D721Med (cell line): ENCODE measurements around the gene BOLL.

Experiments
- DNase-seq: peaks from one replicate; pipeline ENCODE4 v3.0.0; 2011; ENCODE audit warnings: low spot score; ENCODE audit not compliant: insufficient read length
- FAIRE-seq: peaks from 2 replicates; lab custom pipeline; 2011; peaks lifted over from hg19 to GRCh38; lab: Jason Lieb, UNC
- TF ChIP-seq, protein P1 (sequence below): IDR thresholded peaks from 2 replicates; pipeline ENCODE4 v1.5.1; 2012; ENCODE audit warnings: mild to moderate bottlenecking, control low read depth; ENCODE audit not compliant: insufficient read depth; ENCODE audit errors: missing control alignments

BOLL gene

DNA sequence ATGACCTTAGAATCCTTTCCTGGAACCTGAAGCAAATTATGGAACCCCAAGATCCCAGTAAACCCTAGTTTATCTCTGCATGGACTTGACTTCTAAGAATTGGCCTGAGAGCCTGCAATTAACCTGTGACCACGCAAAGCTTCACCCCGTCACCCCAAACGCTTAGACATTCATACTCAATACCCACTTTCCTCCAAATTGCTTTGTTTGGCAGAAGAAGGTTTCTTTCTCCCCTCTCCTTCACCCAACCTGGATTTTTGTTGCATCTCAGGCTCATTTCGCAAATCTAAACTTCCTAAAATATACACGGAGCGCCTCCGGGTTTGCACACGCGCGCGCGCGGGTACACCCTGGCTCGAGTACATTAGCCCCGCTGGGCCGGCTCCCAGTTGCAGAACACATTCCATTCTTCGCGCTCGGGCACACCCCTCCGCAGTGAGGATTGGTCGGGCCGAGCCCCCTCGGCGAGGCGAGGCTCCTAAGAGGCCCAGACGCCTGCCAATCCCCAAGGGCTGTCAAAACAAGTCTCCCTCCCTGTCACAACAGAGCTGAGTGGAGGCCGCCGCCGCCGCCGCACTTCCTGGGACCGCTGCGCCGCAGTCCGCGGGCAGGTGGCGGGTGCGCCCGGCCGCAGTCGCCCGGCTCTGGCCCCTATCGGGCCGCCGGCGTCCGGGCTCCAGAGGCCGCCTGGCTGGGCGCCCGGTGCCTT, 19.1 kb upstream of the BOLL start, which contains the start of gene PLCL1:
Gene PLCL1 (plus strand): TSS at position 545 of the 709 bp plus-strand sequence.
- peak; percentile 33 for DNase-seq
- no peak for FAIRE-seq
- TF ChIP-seq, protein P1, sequence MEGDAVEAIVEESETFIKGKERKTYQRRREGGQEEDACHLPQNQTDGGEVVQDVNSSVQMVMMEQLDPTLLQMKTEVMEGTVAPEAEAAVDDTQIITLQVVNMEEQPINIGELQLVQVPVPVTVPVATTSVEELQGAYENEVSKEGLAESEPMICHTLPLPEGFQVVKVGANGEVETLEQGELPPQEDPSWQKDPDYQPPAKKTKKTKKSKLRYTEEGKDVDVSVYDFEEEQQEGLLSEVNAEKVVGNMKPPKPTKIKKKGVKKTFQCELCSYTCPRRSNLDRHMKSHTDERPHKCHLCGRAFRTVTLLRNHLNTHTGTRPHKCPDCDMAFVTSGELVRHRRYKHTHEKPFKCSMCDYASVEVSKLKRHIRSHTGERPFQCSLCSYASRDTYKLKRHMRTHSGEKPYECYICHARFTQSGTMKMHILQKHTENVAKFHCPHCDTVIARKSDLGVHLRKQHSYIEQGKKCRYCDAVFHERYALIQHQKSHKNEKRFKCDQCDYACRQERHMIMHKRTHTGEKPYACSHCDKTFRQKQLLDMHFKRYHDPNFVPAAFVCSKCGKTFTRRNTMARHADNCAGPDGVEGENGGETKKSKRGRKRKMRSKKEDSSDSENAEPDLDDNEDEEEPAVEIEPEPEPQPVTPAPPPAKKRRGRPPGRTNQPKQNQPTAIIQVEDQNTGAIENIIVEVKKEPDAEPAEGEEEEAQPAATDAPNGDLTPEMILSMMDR = no peak

DNA sequence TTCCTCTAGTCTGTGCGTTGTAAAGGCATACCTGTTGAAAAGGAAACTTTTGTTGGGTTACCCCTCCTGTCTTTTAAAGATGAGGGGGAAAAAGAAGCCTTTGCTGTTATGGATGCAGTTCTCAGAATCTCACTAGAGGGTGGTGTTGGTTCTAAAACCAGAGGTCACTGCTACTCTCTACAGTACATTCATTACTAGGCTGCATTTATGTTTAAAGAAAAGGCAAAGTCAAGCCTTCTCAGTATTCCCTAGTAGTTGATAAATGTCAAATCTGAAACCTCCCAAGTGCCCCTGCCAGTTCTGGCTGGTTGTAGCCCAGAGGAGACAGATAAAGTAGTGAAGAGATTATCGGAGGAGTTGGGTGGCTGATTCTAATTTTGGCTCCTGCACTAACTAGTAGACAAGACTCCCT, 17.9 kb upstream of the BOLL start:
- TF ChIP-seq, protein P1 = peak; percentile 70
- no peak for DNase-seq
- peak; percentile 21 for FAIRE-seq

DNA sequence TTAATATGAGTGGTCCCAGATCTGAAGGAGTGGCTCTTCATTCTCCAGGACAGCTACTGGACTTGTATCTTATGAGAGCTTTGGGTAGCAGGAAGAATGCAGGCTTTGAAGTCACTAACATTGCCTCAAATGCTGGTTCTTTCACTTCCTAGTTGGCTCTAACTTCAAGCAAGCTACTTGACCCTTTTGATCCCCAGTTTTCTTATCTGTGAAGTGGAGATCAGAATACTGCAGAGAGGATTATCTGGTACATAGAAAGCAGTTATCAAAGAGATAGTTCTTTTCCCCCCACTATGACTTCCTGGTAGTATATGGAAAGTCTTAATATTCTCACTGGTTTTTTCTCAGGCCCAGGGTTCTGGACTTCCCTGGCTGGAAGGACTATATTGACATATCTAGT, 15.9 kb upstream of the BOLL start:
- FAIRE-seq (no peak), DNase-seq (no peak)
- TF ChIP-seq, protein P1 = no peak

DNA sequence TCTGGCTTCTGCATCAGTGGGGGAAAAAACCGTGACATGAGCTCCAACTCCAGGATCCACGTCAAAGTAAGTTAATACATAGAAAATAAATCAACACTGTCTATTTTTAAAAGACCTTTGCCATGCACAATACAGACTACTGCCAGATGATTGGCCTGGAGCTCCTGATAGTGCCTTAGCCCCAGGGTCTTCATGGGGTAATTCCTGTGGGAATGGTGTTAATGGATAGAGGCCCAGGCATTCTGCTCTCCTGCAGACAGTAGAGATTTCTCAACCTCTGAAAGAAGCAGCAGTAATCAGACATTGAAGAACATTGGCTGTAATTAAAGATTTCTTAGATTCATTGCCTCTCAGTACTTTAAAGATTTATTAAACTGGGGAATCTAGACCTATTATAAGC, 15.0 kb upstream of the BOLL start:
- DNase-seq (no peak), FAIRE-seq (no peak)
- TF ChIP-seq, protein P1 = no peak

DNA sequence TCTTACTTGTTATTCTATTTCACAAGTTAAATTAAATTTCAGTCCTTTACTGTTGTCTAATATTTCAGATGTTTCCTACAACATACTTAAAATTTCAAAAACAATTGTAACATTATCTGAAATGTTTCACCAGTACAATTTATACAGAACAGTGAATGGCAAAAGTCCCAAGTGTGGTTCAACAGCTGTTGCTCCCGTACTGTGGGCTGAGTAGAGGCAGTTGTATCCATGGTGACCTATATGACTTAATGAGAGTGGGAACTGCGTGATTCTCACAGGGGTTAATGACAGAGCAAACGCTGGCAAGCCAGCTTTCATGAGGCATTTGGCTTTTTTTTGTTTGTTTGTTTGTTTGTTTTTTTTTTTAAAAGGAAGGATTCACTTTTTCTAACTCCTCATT, 13.9 kb upstream of the BOLL start:
- no peak for FAIRE-seq
- TF ChIP-seq, protein P1 = no peak
- DNase-seq = no peak

DNA sequence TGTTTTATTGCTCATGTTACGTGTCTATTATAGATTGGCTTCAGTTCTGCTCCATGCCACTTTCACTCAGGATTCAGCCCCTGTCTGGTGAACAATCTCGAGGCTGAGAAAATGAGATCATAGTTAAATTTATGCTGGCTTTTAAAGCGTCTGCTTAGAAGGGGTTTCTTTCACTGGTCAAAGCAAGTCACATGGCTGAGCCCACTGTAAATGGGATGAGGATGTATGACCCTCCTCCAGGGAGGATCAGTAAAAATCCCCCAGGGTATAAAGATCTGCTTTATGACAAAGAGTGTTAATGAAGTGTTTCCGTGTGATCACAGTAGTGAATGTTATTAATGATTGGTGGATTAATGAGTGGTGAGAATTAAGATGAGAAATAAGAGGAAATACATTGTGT, 13.1 kb upstream of the BOLL start:
- TF ChIP-seq, protein P1 = no peak
- DNase-seq (no peak), FAIRE-seq (no peak)

DNA sequence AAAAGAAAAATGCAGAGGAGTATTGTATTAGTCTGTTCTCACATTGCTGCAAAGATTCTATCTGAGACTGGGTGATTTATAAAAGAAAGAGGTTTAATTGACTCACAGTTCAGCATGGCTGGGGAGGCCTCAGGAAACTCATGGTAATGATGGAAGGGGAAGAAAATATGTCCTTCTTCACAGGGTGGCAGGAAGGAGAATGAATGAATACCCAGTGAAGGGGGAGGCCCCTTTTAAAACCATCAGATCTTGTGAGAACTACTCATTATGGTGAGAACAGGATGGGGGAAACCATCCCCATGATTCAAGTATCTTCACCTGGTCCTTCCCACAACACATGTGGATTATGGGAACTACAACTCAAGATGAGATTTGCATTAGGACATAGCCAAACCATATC, 10.2 kb upstream of the BOLL start:
- DNase-seq = no peak
- TF ChIP-seq, protein P1 = no peak
- no peak for FAIRE-seq
